DOHH2 (cell line): ENCODE data around the gene TRIAP1.

Experiments used
- H3F3A ChIP-seq: fragments of 200-600 bp; sonication (generic), shearing (Covaris generic); 2 replicates; pipeline ENCODE4 v1.6.0; 2016; ENCODE audit warnings: antibody characterized with exemption, mild to moderate bottlenecking; ENCODE audit not compliant: control insufficient read depth, insufficient read depth
- H3K27ac ChIP-seq: fragments of 200-600 bp; sonication (generic); 2 replicates; pipeline ENCODE4 v1.5.1; 2014; ENCODE audit warnings: low read depth, mild to moderate bottlenecking, low read length, moderate library complexity
- H3K27me3 ChIP-seq: fragments of 200-600 bp; sonication (generic); 2 replicates; pipeline ENCODE4 v1.6.1; 2014; ENCODE audit warnings: mild to moderate bottlenecking, low read length, mixed read lengths; ENCODE audit not compliant: control insufficient read depth
- H3K36me3 ChIP-seq: fragments of 200-600 bp; sonication (generic); 2 replicates; pipeline ENCODE4 v1.6.1; 2014; ENCODE audit warnings: mild to moderate bottlenecking, low read length, moderate library complexity, mixed read lengths; ENCODE audit not compliant: control insufficient read depth
- H3K4me1 ChIP-seq: fragments of 200-600 bp; sonication (generic); 2 replicates; pipeline ENCODE4 v1.6.1; 2014; ENCODE audit warnings: mild to moderate bottlenecking, low read length, mixed read lengths; ENCODE audit not compliant: control insufficient read depth
- H3K4me2 ChIP-seq: fragments of 200-600 bp; sonication (generic); 2 replicates; pipeline ENCODE4 v1.6.0; 2014; ENCODE audit warnings: mild to moderate bottlenecking, low read length, moderate library complexity
- H3K4me3 ChIP-seq: fragments of 200-600 bp; sonication (generic); 2 replicates; pipeline ENCODE4 v1.5.1; 2014; ENCODE audit warnings: mild to moderate bottlenecking, low read length, mixed read lengths
- H3K79me2 ChIP-seq: fragments of 200-600 bp; sonication (generic); 2 replicates; pipeline ENCODE4 v1.6.1; 2014; ENCODE audit warnings: mild to moderate bottlenecking, low read length, mixed read lengths; ENCODE audit not compliant: control insufficient read depth
- H3K9me2 ChIP-seq: fragments of 200-600 bp; sonication (generic); replicated peaks from 2 replicates; pipeline ENCODE4 v1.6.1; 2014; ENCODE audit warnings: mild to moderate bottlenecking, low read length, mixed read lengths; ENCODE audit not compliant: control insufficient read depth
- H3K9me3 ChIP-seq: fragments of 200-600 bp; sonication (generic); 2 replicates; pipeline ENCODE4 v1.6.1; 2014; ENCODE audit warnings: antibody characterized with exemption, low read length, mixed read lengths; ENCODE audit not compliant: control insufficient read depth, insufficient read depth
- H4K20me1 ChIP-seq: fragments of 200-600 bp; sonication (generic); 2 replicates; pipeline ENCODE4 v1.6.0; 2014; ENCODE audit warnings: low read depth, mild to moderate bottlenecking, antibody characterized with exemption, low read length, moderate library complexity; ENCODE audit not compliant: control insufficient read depth, insufficient read depth
- EZH2phosphoT487 ChIP-seq: fragments of 200-600 bp; sonication (generic); IDR thresholded peaks from 2 replicates; pipeline ENCODE4 v1.6.1; 2017; ENCODE audit warnings: borderline replicate concordance, mild to moderate bottlenecking, antibody characterized with exemption, low read length, moderate library complexity, mixed read lengths
- TF ChIP-seq, protein P1 (sequence below): fragments of 200-600 bp; sonication (generic); IDR thresholded peaks from one replicate; pipeline ENCODE4 v1.5.1; 2014; ENCODE audit warnings: antibody characterized with exemption, mild to moderate bottlenecking, low read depth, low read length; ENCODE audit not compliant: poor library complexity, severe bottlenecking

The TRIAP1 gene

DNA sequence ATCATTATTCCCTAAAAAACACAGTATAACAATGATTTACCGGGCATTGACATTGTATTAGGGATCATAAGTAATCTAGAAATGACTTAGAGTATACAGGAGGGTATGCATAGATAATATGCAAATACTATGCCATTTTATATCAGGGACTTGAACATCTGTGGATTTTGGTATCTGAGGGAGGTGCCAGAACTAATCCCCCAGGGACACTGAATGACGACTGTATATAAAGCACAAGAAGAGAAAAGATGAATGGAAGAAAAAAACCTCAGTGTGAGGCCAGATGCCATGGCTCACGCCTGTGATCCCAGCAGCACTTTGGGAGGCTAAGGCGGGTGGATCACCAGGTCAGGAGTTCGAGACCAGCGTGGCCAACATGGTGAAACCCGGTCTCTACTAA is 33.8 kb downstream of the TRIAP1 start:
- Histone ChIP-seq H4K20me1 (no peaks in the 10 kb centered on the region), H3K9me3 (no peaks in the 10 kb centered on the region), H3K27ac (no peak overlapping the region), H3K4me3 (no peak overlapping the region), H3F3A (no peaks in the 10 kb centered on the region; the same call in 1 of the 2 replicates), H3K9me2 (no peaks in the 10 kb centered on the region), H3K79me2 (no peaks in the 10 kb centered on the region), H3K27me3 (0 out of 2 replicates have a peak, but pooled peaks cover 3% of the 10 kb centered on the region), H3K4me2 (no peak overlapping the region), H3K4me1 (no peaks in the 10 kb centered on the region), H3K36me3 (no peaks in the 10 kb centered on the region)
- TF ChIP-seq EZH2phosphoT487 = no peak
- TF ChIP-seq, protein P1, sequence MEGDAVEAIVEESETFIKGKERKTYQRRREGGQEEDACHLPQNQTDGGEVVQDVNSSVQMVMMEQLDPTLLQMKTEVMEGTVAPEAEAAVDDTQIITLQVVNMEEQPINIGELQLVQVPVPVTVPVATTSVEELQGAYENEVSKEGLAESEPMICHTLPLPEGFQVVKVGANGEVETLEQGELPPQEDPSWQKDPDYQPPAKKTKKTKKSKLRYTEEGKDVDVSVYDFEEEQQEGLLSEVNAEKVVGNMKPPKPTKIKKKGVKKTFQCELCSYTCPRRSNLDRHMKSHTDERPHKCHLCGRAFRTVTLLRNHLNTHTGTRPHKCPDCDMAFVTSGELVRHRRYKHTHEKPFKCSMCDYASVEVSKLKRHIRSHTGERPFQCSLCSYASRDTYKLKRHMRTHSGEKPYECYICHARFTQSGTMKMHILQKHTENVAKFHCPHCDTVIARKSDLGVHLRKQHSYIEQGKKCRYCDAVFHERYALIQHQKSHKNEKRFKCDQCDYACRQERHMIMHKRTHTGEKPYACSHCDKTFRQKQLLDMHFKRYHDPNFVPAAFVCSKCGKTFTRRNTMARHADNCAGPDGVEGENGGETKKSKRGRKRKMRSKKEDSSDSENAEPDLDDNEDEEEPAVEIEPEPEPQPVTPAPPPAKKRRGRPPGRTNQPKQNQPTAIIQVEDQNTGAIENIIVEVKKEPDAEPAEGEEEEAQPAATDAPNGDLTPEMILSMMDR = no peak

DNA sequence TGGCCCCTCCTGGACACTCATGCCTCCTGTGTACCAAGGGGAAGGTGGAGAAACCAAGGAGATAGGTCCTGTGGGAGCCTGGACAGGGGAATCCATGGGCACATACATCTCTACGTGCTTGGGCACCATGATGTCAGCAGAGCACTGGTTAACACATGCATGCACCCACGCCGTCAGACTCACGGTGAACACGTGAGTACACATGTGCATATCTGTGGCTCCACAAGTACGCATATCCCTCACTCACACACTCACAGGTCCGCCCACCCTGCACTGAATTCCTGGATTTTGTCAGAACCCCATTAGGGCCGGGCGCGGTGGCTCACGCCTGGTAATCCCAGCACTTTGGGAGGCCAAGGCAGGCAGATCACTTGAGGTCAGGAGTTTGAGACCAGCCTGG is 37.4 kb downstream of the TRIAP1 start:
- H3K27me3 ChIP-seq = 0 out of 2 replicates have a peak, but pooled peaks cover 3% of the 10 kb centered on the region
- no peak overlapping the region for H3K4me2 ChIP-seq
- H3K79me2 ChIP-seq = no peaks in the 10 kb centered on the region
- H3K4me3 ChIP-seq = no peak overlapping the region
- H3K36me3 ChIP-seq = no peaks in the 10 kb centered on the region
- H3K9me2 ChIP-seq = no peaks in the 10 kb centered on the region
- H3K27ac ChIP-seq = no peak overlapping the region
- no peaks in the 10 kb centered on the region for H3K9me3 ChIP-seq
- H3K4me1 ChIP-seq = no peaks in the 10 kb centered on the region
- TF ChIP-seq EZH2phosphoT487 = no peak
- TF ChIP-seq, protein P1 = no peak
- H4K20me1 ChIP-seq = no peaks in the 10 kb centered on the region
- H3F3A ChIP-seq = no peaks in the 10 kb centered on the region; the same call in 1 of the 2 replicates

DNA sequence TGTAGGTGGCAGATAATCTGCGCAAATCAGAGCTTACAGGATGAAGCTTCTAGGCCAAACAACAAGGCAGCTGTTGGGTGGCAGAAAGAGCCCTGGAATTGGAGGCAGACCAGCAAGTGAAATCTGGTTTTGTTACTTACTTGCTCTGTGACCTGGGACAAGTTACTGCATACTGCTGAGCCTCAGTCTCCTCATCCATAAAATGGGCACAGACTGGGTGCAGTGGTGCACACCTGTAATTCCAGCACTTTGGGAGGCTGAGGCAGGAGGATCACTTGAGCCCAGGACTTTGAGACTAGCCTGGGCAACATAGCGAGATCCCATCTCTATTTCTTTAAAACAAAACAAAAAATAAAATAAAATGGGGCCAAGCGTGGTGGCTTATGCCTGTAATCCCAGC is 39.6 kb downstream of the TRIAP1 start:
- TF ChIP-seq, protein P1 = no peak
- TF ChIP-seq EZH2phosphoT487 = no peak
- H3K27me3 ChIP-seq = no peaks in the 10 kb centered on the region

More for the DNA sequence above, 39.6 kb downstream of the TRIAP1 start:
- H3K36me3 ChIP-seq = no peaks in the 10 kb centered on the region
- H3K4me2 ChIP-seq = no peak overlapping the region
- H3K4me3 ChIP-seq = no peak overlapping the region
- no peaks in the 10 kb centered on the region for H3K4me1 ChIP-seq
- no peak overlapping the region for H3K27ac ChIP-seq
- no peaks in the 10 kb centered on the region for H3K9me2 ChIP-seq
- no peaks in the 10 kb centered on the region for H4K20me1 ChIP-seq
- no peaks in the 10 kb centered on the region for H3K9me3 ChIP-seq
- H3K79me2 ChIP-seq = no peaks in the 10 kb centered on the region
- no peaks in the 10 kb centered on the region for H3F3A ChIP-seq
